Motor neuron (in vitro differentiated cells): ENCODE results near the gene EHBP1L1. TPM values are rescaled to one million over a fixed set of nuclear protein-coding genes. Genes with fewer than 3 reads are reported as not detected.

ENCODE experiments used
- ATAC-seq, 8 experiments: fragments of 200-7000 bp; cut with Tn5 transposase; replicated peaks in 6 of 8; 2 replicates each; pipeline ENCODE4 v1.8.0; 2021; ENCODE audit warnings: mild to moderate bottlenecking in 8 of 8, moderate library complexity in 8 of 8
- H3K27ac ChIP-seq, 2 donors: fragments of 250-450 bp; sonication (Bioruptor Pico); 2 replicates each; pipeline ENCODE4 v1.9.0; 2021; ENCODE audit warnings: antibody characterized with exemption in 2 of 2, mild to moderate bottlenecking in 2 of 2, moderate library complexity in 1 of 2
- H3K4me1 ChIP-seq, 2 donors: fragments of 250-450 bp; sonication (Bioruptor Pico); replicated peaks in 1 of 2; 2 replicates each; pipeline ENCODE4 v1.6.1; 2021; ENCODE audit warnings: antibody characterized with exemption in 2 of 2, mild to moderate bottlenecking in 2 of 2, moderate library complexity in 1 of 2
- H3K4me3 ChIP-seq, 5 donors: fragments of 250-450 bp; sonication (Bioruptor Pico); 2 replicates each; pipeline ENCODE4 v1.9.0; 2021; ENCODE audit warnings: antibody characterized with exemption in 5 of 5, mild to moderate bottlenecking in 5 of 5, moderate library complexity in 4 of 5
- WGBS, 10 experiments: fragments of 450-650 bp; shearing (Covaris generic); methylation state at CpG; one replicate each; pipeline ENCODE4 v1.0.0; 2022; 5-methylcytosine and 5-hydroxymethylcytosine counted together
- in situ Hi-C, 9 experiments: fragments of 400-800 bp; cut with MboI; loops; one replicate each; pipeline ENCODE4 v1.15.0; 2021; ENCODE audit warnings: low sequenced_read_pairs in 9 of 9, low pct_unique_long_range_greater_than_20kb in 2 of 9; ENCODE audit not compliant: unreplicated experiment in 9 of 9
- total RNA-seq, 8 experiments: library from RNA; unstranded; fragments of 300-600 nt; gene quantifications; 2 replicates each; pipeline versions ENCODE4 v1.2.3 to v1.2.4, GENCODE V29; 2022

The EHBP1L1 gene
- total RNA-seq, 8 experiments from 2014 or later = 1.5 to 44.6 (median 5.5) TPM

GRCh38 chr11:65590240-65590738, 14.4 kb downstream of the EHBP1L1 start:
- H3K4me3 ChIP-seq = no peak overlapping the region
- H3K4me1 ChIP-seq = peaks cover 4 to 25% of the 10 kb centered on the region in 2 donors
- 0 to 71% (median 64%) methylated on average over 1 to 4 of the region's 8 CpGs; no CpG with 5 or more reads in 7 of the 10 experiments for WGBS, 10 experiments
- H3K27ac ChIP-seq = no peak overlapping the region
- no peak for ATAC-seq
- in situ Hi-C loops = no loop called here

GRCh38 chr11:65591939-65592857, 16.3 kb downstream of the EHBP1L1 start:
- 10 to 100% (median 40%) methylated on average over 1 to 24 of the region's 106 CpGs; no CpG with 5 or more reads in 5 of the 10 experiments for WGBS, 10 experiments
- H3K27ac ChIP-seq = no peak overlapping the region
- in situ Hi-C loops = no loop called here
- H3K4me3 ChIP-seq = peak overlapping the region in 3 of 5 donors; percentile 17 to 18 (median 17)
- peak in 6 of 8 experiments; percentile 61 to 85 (median 78) for ATAC-seq
- H3K4me1 ChIP-seq = peaks cover 4 to 17% of the 10 kb centered on the region in 2 donors

- in situ Hi-C loops = no loop called here
- Histone ChIP-seq H3K27ac (no peak overlapping the region), H3K4me3 (no peak overlapping the region), H3K4me1 (peaks cover 4 to 14% of the 10 kb centered on the region in 2 donors)
- 20 to 100% (median 80%) methylated on average over 1 to 10 of the region's 22 CpGs; no CpG with 5 or more reads in 5 of the 10 experiments for WGBS, 10 experiments
- ATAC-seq = no peak
Observed at GRCh38 chr11:65592858-65593517, 17.1 kb downstream of the EHBP1L1 start.

GRCh38 chr11:65593518-65594414, 17.9 kb downstream of the EHBP1L1 start:
- ATAC-seq = peak; percentile 2 to 34 (median 10)
- in situ Hi-C loops = no loop called here
- H3K27ac ChIP-seq = no peak overlapping the region
- H3K4me1 ChIP-seq = peaks cover 4 to 7% of the 10 kb centered on the region in 2 donors
- 29 to 87% (median 61%) methylated on average over 2 to 15 of the region's 26 CpGs; no CpG with 5 or more reads in 5 of the 10 experiments for WGBS, 10 experiments
- no peak overlapping the region for H3K4me3 ChIP-seq

- peak in 3 of 8 experiments; percentile 1 to 17 (median 12) for ATAC-seq
- peaks cover 3 to 4% of the 10 kb centered on the region in 2 donors for H3K4me1 ChIP-seq
- WGBS, 10 experiments = no CpG with 5 or more reads among the region's 3 CpGs
- in situ Hi-C loops = no loop called here
- no peak overlapping the region for H3K27ac ChIP-seq
- H3K4me3 ChIP-seq = no peak overlapping the region
Observed at GRCh38 chr11:65595131-65595530, 19.3 kb downstream of the EHBP1L1 start.

GRCh38 chr11:65595543-65596281, 19.9 kb downstream of the EHBP1L1 start, which contains the start of gene KCNK7:
TSS of gene KCNK7 (minus strand) at chr11:65595800. CDS start at chr11:65595772, 28 bp downstream.
- in situ Hi-C loops = no loop called here
- WGBS, 10 experiments = 80 to 92% (median 80%) methylated on average over 1 to 4 of the region's 12 CpGs; no CpG with 5 or more reads in 6 of the 10 experiments

GRCh38 chr11:65596520-65596919, 20.7 kb downstream of the EHBP1L1 start:
- 67% methylated on average over 1 of the region's 6 CpGs; no CpG with 5 or more reads in 9 of the 10 experiments for WGBS, 10 experiments
- no peak for ATAC-seq
- no peak overlapping the region for H3K27ac ChIP-seq
- in situ Hi-C loops = no loop called here
- peaks cover 3 to 4% of the 10 kb centered on the region in 2 donors for H3K4me1 ChIP-seq
- no peak overlapping the region for H3K4me3 ChIP-seq

More at GRCh38 chr11:65595543-65596281, 19.9 kb downstream of the EHBP1L1 start, which contains the start of gene KCNK7:
- H3K27ac ChIP-seq = no peak within 1 kb of the TSS
- ATAC-seq = peak in 3 of 8 experiments; percentile 4 to 14 (median 9)
- H3K4me3 ChIP-seq = no peak within 1 kb of the TSS
- H3K4me1 ChIP-seq = peaks cover 3 to 4% of the 10 kb centered on the region in 2 donors

GRCh38 chr11:65598258-65598699, 22.4 kb downstream of the EHBP1L1 start:
- ATAC-seq = peak in 2 of 8 experiments; percentile 10 to 13
- in situ Hi-C loops = no loop called here
- 100% methylated on average over 1 of the region's 16 CpGs; no CpG with 5 or more reads in 8 of the 10 experiments for WGBS, 10 experiments
- H3K4me3 ChIP-seq = no peak overlapping the region
- peaks cover 0 to 1% of the 10 kb centered on the region in 2 donors for H3K4me1 ChIP-seq
- H3K27ac ChIP-seq = no peak overlapping the region

GRCh38 chr11:65599216-65599954, 23.5 kb downstream of the EHBP1L1 start:
- Histone ChIP-seq H3K4me1 (no peaks in the 10 kb centered on the region), H3K27ac (no peak overlapping the region), H3K4me3 (no peak overlapping the region)
- WGBS, 10 experiments = 99 to 100% methylated on average over 1 to 14 of the region's 49 CpGs; no CpG with 5 or more reads in 8 of the 10 experiments
- peak in 3 of 8 experiments; percentile 5 to 11 (median 8) for ATAC-seq
- in situ Hi-C loops = no loop called here

- no CpG with 5 or more reads among the region's 6 CpGs for WGBS, 10 experiments
- in situ Hi-C loops = no loop called here
Observed at GRCh38 chr11:65599955-65600246, 24.0 kb downstream of the EHBP1L1 start.

GRCh38 chr11:65604258-65604657, 28.4 kb downstream of the EHBP1L1 start:
- Histone ChIP-seq H3K4me3 (no peak overlapping the region), H3K27ac (no peak overlapping the region), H3K4me1 (peaks cover 8 to 9% of the 10 kb centered on the region in 2 donors)
- in situ Hi-C loops = no loop called here
- 80 to 100% (median 100%) methylated on average over 1 of the region's 1 CpG; no CpG with 5 or more reads in 7 of the 10 experiments for WGBS, 10 experiments
- no peak for ATAC-seq

More at GRCh38 chr11:65599955-65600246, 24.0 kb downstream of the EHBP1L1 start:
- no peak overlapping the region for H3K27ac ChIP-seq
- no peak overlapping the region for H3K4me3 ChIP-seq
- peak in 1 of 8 experiments; percentile 6 for ATAC-seq
- no peaks in the 10 kb centered on the region for H3K4me1 ChIP-seq
